Kidney (tissue), 14 donors: Measurements from ENCODE around the gene GALNT5. TPM values are rescaled to one million over a fixed set of nuclear protein-coding genes. Genes with fewer than 3 reads are reported as not detected.

Experiments used
- DNase-seq, 5 donors: peaks; one replicate each; pipeline ENCODE4 v3.0.0-alpha.2; 2013 to 2020
- FAIRE-seq: peaks from 2 replicates; lab custom pipeline; 2012; peaks lifted over from hg19 to GRCh38; lab: Jason Lieb, UNC
- H3K27ac ChIP-seq, 2 donors: one replicate each; pipeline ENCODE4 v1.7.0; 2013; ENCODE audit warnings: low read depth in 2 of 2, low read length in 2 of 2, inconsistent platforms in 1 of 2
- H3K27me3 ChIP-seq: one replicate; pipeline ENCODE4 v1.7.1; 2013; ENCODE audit warnings: low read length, inconsistent platforms; ENCODE audit not compliant: control insufficient read depth, insufficient read depth
- H3K36me3 ChIP-seq, 3 donors: one replicate each; pipeline versions ENCODE4 v1.7.0 to v1.7.1; 2013; ENCODE audit warnings: low read length in 3 of 3, control low read depth in 1 of 3, inconsistent platforms in 1 of 3; ENCODE audit not compliant: insufficient read depth in 3 of 3, control insufficient read depth in 2 of 3
- H3K4me1 ChIP-seq, 3 donors: one replicate each; pipeline versions ENCODE4 v1.7.0 to v1.7.1; 2013; ENCODE audit warnings: low read length in 3 of 3, inconsistent platforms in 1 of 3, low read depth in 1 of 3; ENCODE audit not compliant: control insufficient read depth in 2 of 3, insufficient read depth in 2 of 3
- H3K4me3 ChIP-seq, 3 donors: one replicate each; pipeline versions ENCODE4 v1.7.0 to v1.8.1; 2013; ENCODE audit warnings: low read length in 3 of 3, control low read depth in 1 of 3, inconsistent platforms in 1 of 3
- H3K9ac ChIP-seq, 3 donors: one replicate each; pipeline versions ENCODE4 v1.7.0 to v1.7.1; 2013; ENCODE audit warnings: low read length in 3 of 3, control low read depth in 1 of 3, inconsistent platforms in 1 of 3
- H3K9me3 ChIP-seq, 3 donors: one replicate each; pipeline versions ENCODE4 v1.7.0 to v1.7.1; 2013; ENCODE audit warnings: low read length in 3 of 3, control low read depth in 1 of 3, inconsistent platforms in 1 of 3; ENCODE audit not compliant: control insufficient read depth in 2 of 3, insufficient read depth in 1 of 3
- CTCF ChIP-seq: IDR thresholded peaks from 3 replicates; pipeline ENCODE4 v1.5.1; 2012; ENCODE audit warnings: mild to moderate bottlenecking, moderate library complexity, borderline replicate concordance; ENCODE audit not compliant: insufficient read depth; ENCODE audit errors: extremely low read depth
- intact Hi-C: fragments of 100-400 bp; cut with DNase I; formaldehyde crosslinking; loops from one replicate; pipeline ENCODE4 v1.11.1; 2022
- polyA plus RNA-seq: library from polyadenylated mRNA; stranded (reverse); fragments of 350-450 nt; fragmentation: Illumina TruSeq; extraction: RNeasy Lipid Tissue Mini Kit (QIAGEN cat#74804); gene quantifications from one replicate; pipeline ENCODE4 v1.2.3, GENCODE V29; 2014; ENCODE audit warnings: low read depth, low replicate concordance; ENCODE audit not compliant: insufficient read depth
- total RNA-seq: library from RNA; stranded (reverse); fragmentation: NEBNext Ultra II Directional; extraction: Animal tissue kit (Norgen Biotek cat#: 25700); gene quantifications from one replicate; pipeline ENCODE4 v1.2.1, GENCODE V29; 2021
- donor health status: control.
- donor health status: control.
- donor health status: control.
- donor health status: control.
- donor health status: control.
- donor health status: DM: yes; HTN: yes; CAD: no.
- donor health status: Normal renal cell carcinoma (clear cell type).

GALNT5 gene
- total and polyA plus RNA-seq, 2 donors from 2014 or later = 0.06 to 0.47 TPM

GRCh38 chr2:157363612-157364101 is 106.2 kb downstream of the GALNT5 start:
- intact Hi-C loops = no loop called here
- H3K27me3 ChIP-seq = no peaks in the 10 kb centered on the region
- DNase-seq (no peak), FAIRE-seq (no peak)
- H3K36me3 ChIP-seq = no peaks in the 10 kb centered on the region
- no peak for TF ChIP-seq CTCF
- H3K9ac ChIP-seq = no peak overlapping the region
- no peaks in the 10 kb centered on the region for H3K4me1 ChIP-seq
- no peak overlapping the region for H3K4me3 ChIP-seq
- H3K27ac ChIP-seq = no peak overlapping the region
- H3K9me3 ChIP-seq = no peaks in the 10 kb centered on the region

Other genes with a start within 250 kb of the GALNT5 start
- gene ERMN, start 68.1 kb downstream of the GALNT5 start, total RNA-seq = 1.6 TPM
- gene ERMN, start 68.1 kb downstream of the GALNT5 start, polyA plus RNA-seq = 0.11 TPM
- gene CYTIP, start 186.4 kb downstream of the GALNT5 start, total RNA-seq = 24.0 TPM
- gene CYTIP, start 186.4 kb downstream of the GALNT5 start, polyA plus RNA-seq = 3.5 TPM